SK-N-SH treated with all-trans-retinoic acid at 6 μM for 48 hours (cell line): ENCODE results near the gene VPS37C.

Experiments used
- ARNTL ChIP-seq: fragments of 450-650 bp; formaldehyde crosslinking; IDR thresholded peaks from 2 replicates; pipeline ENCODE4 v1.5.0; 2020; ENCODE audit warnings: low read depth, mild to moderate bottlenecking, moderate library complexity, borderline replicate concordance
- BACH2 ChIP-seq: fragments of 250-450 bp; sonication (Bioruptor Pico); IDR thresholded peaks from 2 replicates; pipeline ENCODE4 v1.9.0; 2021; ENCODE audit warnings: mild to moderate bottlenecking, borderline replicate concordance
- GLIS3 ChIP-seq: fragments of 250-450 bp; sonication (Bioruptor Pico); IDR thresholded peaks from 2 replicates; pipeline ENCODE4 v1.5.0; 2020; ENCODE audit warnings: mild to moderate bottlenecking, moderate library complexity
- PATZ1 ChIP-seq: fragments of 250-450 bp; sonication (Bioruptor Pico); IDR thresholded peaks from 2 replicates; pipeline ENCODE4 v1.8.0; 2020; ENCODE audit warnings: mild to moderate bottlenecking, moderate library complexity, borderline replicate concordance
- POU6F1 ChIP-seq: fragments of 250-450 bp; sonication (Bioruptor Pico); IDR thresholded peaks from 2 replicates; pipeline ENCODE4 v1.8.0; 2021; ENCODE audit warnings: low read depth, mild to moderate bottlenecking, moderate library complexity, borderline replicate concordance
- PPARA ChIP-seq: fragments of 250-450 bp; sonication (Bioruptor Pico); IDR thresholded peaks from 2 replicates; pipeline ENCODE4 v1.5.0; 2020; ENCODE audit warnings: mild to moderate bottlenecking, borderline replicate concordance
- RARB ChIP-seq: fragments of 250-450 bp; sonication (Bioruptor Pico); IDR thresholded peaks from 2 replicates; pipeline ENCODE4 v1.8.0; 2021; ENCODE audit warnings: mild to moderate bottlenecking, moderate library complexity
- ZC3H10 ChIP-seq: fragments of 250-450 bp; sonication (Bioruptor Pico); IDR thresholded peaks from 2 replicates; pipeline ENCODE4 v1.5.1; 2021; ENCODE audit warnings: mild to moderate bottlenecking, moderate library complexity
- ZFP3 ChIP-seq: fragments of 250-450 bp; sonication (Bioruptor Pico); IDR thresholded peaks from 2 replicates; pipeline ENCODE4 v1.5.0; 2020; ENCODE audit warnings: mild to moderate bottlenecking, moderate library complexity
- ZNF565 ChIP-seq: fragments of 450-650 bp; formaldehyde crosslinking; conservative IDR thresholded peaks from 2 replicates; pipeline ENCODE4 v1.5.0; 2020; ENCODE audit warnings: low read depth, mild to moderate bottlenecking, moderate library complexity
- ZNF70 ChIP-seq: fragments of 450-650 bp; formaldehyde crosslinking; IDR thresholded peaks from 2 replicates; pipeline ENCODE4 v1.5.0; 2020; ENCODE audit warnings: mild to moderate bottlenecking, moderate library complexity
- TF ChIP-seq, protein P1 (sequence below): fragments of 250-450 bp; sonication (Bioruptor Pico); IDR thresholded peaks from 2 replicates; pipeline ENCODE4 v1.5.1; 2020; ENCODE audit warnings: low read depth, mild to moderate bottlenecking, moderate library complexity

DNA sequence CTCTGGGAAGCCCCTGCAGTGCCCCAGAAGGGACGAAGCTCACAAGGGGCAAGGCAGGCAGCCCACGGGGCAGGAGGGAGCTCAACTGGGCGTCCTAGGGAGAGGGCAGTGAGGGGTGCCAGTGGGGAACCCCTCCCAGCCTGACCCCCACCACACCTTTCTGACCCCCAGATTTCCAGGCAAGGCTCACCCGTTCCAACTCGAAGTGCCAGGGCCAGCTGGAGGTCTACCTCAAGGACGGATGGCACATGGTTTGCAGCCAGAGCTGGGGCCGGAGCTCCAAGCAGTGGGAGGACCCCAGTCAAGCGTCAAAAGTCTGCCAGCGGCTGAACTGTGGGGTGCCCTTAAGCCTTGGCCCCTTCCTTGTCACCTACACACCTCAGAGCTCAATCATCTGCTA, 43.2 kb downstream of the VPS37C start:
- TF ChIP-seq ARNTL (CRISPR knock-in tag) = no peak
- TF ChIP-seq PATZ1 (CRISPR knock-in tag) = no peak
- no peak for TF ChIP-seq POU6F1
- no peak for TF ChIP-seq RARB (CRISPR knock-in tag)
- TF ChIP-seq ZNF565 (CRISPR knock-in tag) = no peak
- no peak for TF ChIP-seq ZFP3 (CRISPR knock-in tag)
- no peak for TF ChIP-seq BACH2 (CRISPR knock-in tag)
- TF ChIP-seq ZC3H10 (CRISPR knock-in tag) = no peak
- TF ChIP-seq, protein P1, sequence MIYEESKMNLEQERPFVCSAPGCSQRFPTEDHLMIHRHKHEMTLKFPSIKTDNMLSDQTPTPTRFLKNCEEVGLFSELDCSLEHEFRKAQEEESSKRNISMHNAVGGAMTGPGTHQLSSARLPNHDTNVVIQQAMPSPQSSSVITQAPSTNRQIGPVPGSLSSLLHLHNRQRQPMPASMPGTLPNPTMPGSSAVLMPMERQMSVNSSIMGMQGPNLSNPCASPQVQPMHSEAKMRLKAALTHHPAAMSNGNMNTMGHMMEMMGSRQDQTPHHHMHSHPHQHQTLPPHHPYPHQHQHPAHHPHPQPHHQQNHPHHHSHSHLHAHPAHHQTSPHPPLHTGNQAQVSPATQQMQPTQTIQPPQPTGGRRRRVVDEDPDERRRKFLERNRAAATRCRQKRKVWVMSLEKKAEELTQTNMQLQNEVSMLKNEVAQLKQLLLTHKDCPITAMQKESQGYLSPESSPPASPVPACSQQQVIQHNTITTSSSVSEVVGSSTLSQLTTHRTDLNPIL (CRISPR knock-in tag) = no peak
- TF ChIP-seq PPARA (CRISPR knock-in tag) = no peak
- TF ChIP-seq ZNF70 (CRISPR knock-in tag) = no peak
- no peak for TF ChIP-seq GLIS3 (CRISPR knock-in tag)
